GM19328 (cell line): ENCODE results near the gene NEU1.
"Not testable (repeated sequence)": the region's sequence is repeated elsewhere in the genome, so short reads cannot be mapped to it uniquely, and the experiment has no call there.

ENCODE experiments used
- ATAC-seq: cut with Tn5 transposase; IDR thresholded peaks from one replicate; pipeline ENCODE4 v1.9.1; 2021; ENCODE audit warnings: mild to moderate bottlenecking, moderate library complexity; ENCODE audit not compliant: unreplicated experiment

NEU1 gene

GRCh38 chr6:31875877-31876276 is 13.3 kb upstream of the NEU1 start:
- no peak for ATAC-seq

DNA sequence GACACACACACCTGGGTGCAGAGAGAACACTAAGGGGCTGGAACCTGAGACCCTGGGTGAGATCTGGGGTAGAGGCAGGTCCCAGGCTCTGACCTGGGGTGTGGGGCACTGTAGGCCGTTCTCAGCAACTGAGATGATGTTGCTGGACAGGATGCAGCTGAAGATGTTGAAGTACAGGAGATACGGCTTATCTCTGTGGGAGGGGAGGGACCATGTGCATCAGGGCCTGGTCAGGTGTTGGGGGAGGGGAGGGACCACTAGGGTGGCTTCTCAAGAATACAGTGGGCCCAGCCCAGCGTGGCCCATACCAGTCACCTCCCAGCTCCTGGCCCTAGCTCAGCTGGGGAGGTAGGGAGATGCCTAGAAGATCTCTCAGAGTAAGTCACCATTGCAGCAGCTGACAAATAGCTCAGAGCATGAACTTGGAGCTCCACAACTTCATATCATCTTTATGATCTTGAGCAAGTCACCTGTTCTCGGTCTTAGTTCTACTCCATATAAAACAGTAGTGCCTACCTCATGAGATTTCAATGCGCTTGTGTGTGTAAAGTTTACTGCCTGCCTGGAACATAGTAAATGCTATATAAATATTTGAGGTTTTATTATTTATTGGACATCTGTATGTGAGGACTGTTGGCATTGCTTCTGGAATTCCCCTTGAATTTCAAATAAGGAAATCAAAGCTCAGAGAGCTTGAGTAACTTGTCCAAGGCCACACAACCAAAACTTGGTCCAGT is 12.4 kb upstream of the NEU1 start:
- ATAC-seq, result no peak

GRCh38 chr6:31874084-31874670 is 11.6 kb upstream of the NEU1 start:
- ATAC-seq, result no peak

- ATAC-seq, result no peak
Observed at GRCh38 chr6:31871046-31871659, 8.5 kb upstream of the NEU1 start.

DNA sequence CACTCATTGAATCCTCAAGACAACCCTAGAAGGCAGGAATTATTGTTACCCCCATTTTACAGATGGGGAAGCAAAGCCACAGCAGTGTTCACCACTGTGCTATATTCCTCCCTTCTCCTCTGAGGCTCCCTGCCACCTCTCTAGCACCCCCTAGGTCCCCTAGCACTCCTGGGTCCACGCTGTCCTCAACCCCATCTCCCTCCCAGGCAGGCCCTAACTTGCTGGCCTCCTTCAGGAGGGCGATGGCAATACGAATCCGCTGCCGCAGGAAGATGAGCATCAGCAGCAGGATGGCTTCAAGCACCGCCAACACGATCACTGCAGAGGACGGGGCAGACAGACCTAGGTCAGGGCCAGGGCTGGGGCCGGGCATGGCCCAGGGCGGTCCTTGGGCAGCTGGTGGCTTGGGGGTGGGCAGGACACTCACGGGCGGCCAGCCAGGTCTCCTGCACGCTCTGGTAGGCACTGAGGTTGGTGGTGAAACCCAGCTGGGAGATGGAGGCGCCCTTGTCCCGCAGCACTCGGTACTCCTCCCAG is 7.8 kb upstream of the NEU1 start:
- ATAC-seq, result no peak

GRCh38 chr6:31869343-31869742 is 6.7 kb upstream of the NEU1 start:
- no peak for ATAC-seq

GRCh38 chr6:31868658-31868971 is 6.0 kb upstream of the NEU1 start:
- not testable (repeated sequence) for ATAC-seq

DNA sequence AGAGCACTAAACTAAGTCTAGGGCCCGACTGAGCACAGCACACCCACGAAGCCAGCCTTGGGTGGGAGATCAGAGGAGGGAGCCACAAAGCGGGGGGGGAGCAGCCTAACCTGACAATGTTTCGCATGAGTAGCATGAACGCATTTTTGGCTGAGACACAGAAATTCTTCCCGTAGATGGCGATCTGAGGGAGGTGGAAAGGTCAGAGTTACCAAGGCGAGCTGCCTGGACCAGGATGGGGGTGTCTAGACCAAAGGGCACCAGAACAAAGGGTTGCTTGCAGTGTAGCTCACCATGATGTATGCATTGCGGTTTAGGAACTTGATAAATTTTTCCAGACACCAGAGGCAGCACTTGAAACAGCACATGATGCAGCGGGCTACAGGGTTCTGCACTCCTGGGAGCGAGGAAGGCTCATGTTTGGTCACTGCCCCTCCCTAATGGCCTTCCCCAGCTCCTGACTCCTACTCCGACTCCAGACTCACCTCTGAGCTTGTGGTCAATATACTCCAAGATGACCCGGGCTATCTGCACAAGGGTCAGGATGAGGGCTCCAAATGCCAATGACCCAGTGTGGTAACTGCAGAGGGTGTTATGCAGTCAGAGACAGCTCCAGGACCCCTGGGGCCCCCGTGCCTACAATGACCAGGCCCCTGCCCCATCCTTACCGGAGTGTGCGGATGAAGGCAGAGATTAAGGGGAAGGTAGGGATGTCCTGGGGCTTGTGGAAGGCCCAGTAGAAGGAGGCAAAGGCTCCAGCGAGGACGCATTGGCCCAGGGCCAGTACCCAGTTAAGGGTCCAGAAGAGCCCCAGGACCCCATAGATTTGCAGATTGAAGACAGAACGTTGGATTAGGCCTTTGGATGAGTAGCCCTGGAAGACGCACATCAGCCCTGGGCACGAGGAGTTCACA is 2.8 kb upstream of the NEU1 start:
- ATAC-seq, result no peak

DNA sequence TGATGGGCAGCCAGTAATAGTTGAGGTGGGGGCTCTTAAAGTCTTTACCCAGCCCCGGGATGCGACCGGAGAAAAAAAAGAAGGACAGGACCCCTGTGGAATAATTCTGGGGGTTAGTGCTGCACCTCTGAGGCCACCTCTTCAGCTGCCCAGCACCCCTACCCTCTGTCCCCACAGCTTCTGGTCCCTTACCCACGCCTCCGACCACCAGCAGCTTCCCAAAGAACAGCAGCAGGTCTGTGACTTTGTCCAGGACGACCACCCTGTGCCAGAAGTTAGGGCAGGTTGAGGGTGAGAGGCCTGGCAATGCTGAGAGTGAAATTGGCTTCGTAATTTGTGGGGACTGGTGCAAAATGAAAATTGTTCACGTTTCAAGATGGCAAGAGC is 2.2 kb upstream of the NEU1 start:
- ATAC-seq, result no peak

- ATAC-seq, result not testable (repeated sequence)
Observed at GRCh38 chr6:31864123-31864562, 1.5 kb upstream of the NEU1 start.

GRCh38 chr6:31861919-31862343 is 690 bp downstream of the NEU1 start:
- no peak for ATAC-seq

DNA sequence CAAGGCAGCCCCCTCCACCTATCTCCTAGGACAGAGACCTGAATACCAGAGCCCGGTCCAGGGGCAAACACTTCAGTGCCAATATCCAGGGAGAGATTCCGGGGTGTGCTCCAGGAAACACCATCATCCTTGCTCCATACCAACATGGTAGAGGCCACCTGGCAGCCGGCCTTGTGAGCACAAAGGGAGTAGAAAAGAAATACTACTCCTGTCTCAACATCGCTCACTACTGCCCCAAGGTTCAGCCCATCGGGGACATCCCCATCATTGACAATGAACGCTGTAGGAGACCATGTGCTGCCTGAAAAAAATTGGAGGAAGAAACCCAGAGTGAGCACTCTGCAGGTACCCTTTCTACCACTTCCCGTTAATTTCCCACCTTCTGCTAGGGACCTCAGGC is 1.5 kb downstream of the NEU1 start:
- ATAC-seq, result no peak

- ATAC-seq, result no peak
Observed at GRCh38 chr6:31860349-31860748, 2.3 kb downstream of the NEU1 start.

DNA sequence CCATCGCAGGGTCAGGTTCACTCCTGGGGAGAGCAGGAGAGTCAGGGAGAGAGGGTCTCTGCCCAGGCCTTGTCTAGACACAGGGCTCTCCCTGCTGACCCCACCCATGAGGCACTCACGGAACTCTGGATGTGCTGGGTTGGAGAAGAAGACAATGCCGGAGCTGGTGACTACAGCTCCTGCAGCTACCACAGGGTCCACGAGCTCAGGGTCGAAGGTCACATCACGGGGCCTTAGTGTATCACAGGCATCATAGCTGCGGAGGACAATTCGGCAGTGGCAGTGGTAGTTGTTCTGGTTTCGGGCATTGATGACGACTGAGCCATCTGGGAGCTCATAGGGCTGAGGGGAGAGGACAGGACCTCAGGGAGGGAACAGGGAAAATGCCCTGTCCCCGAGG is 2.7 kb downstream of the NEU1 start:
- ATAC-seq, result no peak

- ATAC-seq, result no peak
Observed at GRCh38 chr6:31858707-31859106, 3.9 kb downstream of the NEU1 start.

DNA sequence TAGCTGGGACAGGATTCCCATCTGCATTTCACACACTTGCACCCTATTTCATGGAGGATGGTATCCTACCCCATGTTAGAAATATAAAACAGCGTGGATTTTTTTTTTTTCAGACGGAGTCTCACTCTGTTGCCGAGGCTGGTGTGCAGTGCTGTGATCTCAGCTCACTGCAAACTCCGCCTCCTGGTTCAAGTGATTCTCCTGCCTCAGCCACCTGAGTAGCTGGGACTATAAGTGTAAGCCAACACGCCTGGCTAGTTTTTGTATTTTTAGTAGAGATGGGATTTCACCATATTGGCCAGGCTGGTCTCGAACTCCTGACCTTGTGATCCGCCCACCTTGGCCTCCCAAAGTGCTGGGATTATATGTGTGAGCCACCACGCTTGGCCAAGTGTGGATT is 4.8 kb downstream of the NEU1 start:
- not testable (repeated sequence) for ATAC-seq

DNA sequence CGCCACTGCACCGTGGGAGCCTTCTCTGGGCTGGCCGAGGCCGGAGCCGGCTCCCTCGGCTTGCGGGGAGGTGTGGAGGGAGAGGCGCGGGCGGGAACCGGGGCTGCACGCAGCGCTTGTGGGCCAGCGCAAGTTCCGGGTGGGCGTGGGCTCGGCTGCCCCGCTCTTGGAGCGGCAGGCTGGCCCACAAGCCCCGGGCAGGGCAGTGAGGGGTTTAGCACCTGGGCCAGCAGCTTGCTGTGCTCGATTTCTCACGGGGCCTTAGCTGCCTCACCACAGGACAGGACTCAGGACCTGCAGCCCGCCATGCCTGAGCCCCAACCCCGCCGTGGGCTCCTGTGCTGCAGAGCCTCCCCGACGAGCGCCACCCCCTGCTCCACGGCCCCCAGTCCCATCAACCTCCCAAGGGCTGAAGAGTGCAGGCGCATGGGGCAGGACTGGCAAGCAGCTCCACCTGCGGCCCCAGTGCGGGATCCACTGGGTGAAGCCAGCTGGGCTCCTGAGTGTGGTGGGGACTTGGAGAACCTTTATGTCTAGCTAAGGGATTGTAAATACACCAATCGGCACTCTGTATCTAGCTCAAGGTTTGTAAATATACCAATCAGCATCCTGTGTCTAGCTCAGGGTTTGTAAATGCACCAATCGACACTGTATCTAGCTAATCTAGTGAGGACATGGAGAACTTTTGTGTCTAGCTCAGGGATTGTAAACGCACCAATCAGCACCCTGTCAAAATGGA is 10.5 kb downstream of the NEU1 start:
- not testable (repeated sequence) for ATAC-seq

DNA sequence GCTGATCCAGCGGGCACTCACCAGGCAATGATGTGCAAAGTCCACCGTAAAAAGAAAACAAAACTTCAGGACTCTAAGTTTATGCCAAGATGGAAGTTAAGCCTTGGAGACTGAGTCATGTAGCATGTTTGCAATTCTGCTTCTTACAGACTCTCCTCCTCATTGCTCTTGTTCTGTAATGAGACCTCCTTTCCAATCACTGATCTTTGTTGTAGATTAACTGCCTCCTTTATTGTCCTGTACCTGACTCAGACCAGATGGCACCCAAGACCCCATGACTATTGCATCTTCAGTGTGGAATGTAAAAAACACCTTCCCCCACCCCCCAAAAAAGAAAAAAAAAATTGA is 11.2 kb downstream of the NEU1 start:
- ATAC-seq, result no peak

- no peak for ATAC-seq
Observed at GRCh38 chr6:31850765-31851484, 11.7 kb downstream of the NEU1 start.
